Stimulated activated CD8-positive, alpha-beta memory T cell treated with anti-CD3 and anti-CD28 coated beads, Interleukin-7, amount 100 ng/mL, for 48 hours (primary cell): Measurements from ENCODE around the gene BICRA.
"Not testable (repeated sequence)": the region's sequence is repeated elsewhere in the genome, so short reads cannot be mapped to it uniquely, and the experiment has no call there.

Source experiments
- DNase-seq, 2 donors: peaks; one replicate each; pipeline ENCODE4 v3.0.0-alpha.2; 2020; ENCODE audit warnings: low read depth in 1 of 2; ENCODE audit errors: extremely low read depth in 1 of 2

Gene BICRA

GRCh38 chr19:47707135-47707925, 98.4 kb downstream of the BICRA start:
- peak; percentile 53 to 69 for DNase-seq

DNA sequence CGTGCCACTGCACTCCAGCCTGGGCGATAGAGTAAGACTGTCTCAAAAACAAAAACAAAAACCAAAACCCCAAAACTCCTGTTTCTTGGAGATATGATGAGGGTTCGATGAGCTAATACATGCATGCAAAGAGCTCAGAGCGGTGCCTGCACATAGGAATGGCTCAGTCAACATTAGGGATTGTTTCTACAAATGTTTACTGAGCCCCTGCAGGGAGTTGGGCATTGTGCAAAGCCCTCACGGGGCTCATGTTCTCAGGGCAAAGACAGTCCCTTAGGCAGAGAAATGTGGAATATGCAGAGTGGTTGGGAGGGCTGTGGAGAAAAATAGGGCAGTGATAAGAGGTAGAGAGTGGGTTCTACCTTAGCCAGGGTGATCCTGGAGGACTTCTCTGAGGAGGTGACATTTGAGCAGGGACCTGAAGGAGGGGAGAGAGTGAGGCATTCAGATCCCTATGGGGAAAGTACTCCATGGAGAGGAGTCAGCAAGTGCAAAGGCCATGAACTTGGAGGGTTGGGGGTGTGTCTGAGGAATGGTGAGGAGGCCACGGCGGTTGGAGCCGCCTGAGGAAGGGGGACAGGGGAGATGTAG, 102.8 kb downstream of the BICRA start:
- no peak for DNase-seq

DNA sequence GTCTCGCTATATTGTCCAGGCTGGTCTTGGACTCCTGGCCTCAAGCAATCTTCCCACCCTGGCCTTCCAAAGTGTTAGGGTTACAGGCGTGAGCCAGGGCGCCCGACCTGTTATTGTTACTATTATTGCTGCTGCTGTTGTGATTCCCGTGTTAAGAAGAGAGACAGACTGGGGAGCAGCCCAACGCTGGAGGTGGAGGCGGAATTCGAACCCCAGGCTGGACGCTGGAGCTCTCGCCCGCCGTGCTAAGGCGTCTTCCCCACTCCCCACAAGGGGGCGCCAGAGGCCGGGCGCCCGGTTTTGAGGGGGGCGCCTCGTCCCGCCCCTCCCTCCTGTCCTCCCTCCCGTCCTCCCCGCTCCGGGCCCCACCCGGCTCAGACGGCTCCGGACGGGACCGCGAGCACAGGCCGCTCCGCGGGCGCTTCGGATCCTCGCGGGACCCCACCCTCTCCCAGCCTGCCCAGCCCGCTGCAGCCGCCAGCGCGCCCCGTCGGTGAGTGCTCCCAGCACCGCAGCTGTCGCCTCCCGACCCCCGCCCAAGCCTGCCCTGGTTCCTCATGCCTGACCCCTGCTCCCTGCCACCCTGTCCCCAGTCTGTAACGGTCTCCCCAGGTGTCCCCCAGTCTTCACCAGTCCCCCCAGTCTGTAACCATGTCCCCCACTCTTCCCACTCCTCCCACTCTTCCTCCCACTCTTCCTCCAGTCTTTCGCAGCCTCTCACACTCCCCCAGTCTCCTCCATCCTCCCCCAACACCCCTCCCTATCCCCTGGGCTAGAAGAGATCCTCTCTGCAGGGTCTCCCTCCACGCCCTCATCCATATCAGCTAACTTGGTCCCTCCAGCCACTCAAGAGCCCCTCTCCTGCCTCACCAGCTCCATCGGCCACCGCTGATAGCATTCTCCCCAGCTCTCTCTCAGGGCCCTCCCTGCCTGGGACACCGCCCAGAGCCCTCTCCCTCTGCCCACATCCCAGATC, 104.4 kb downstream of the BICRA start, which contains the start of gene EHD2:
Gene EHD2 (plus strand): TSS at position 377 of the 976 bp plus-strand sequence. CDS start 3,191 bp downstream, outside the sequence.
- DNase-seq: peak; percentile 10 to 23

DNA sequence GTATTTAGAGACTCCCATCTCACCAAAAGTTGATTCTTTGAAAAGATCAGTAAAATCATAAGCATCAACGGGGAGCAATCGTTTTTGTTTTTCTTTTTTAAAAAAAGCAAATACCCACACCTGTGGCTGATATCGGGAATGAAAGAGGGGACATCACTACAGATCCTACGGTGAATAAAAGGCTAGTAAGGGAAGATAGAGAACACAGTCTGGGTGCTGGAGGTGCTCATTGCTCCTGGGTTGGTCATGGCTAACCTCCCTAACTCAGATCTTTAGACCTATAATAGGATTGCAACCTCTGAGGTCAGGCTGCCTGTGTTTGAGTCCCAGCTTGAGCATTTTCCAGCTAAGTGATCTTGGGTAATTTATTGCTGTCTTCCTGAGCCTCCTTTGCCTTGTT, 105.4 kb downstream of the BICRA start:
- DNase-seq: no peak

GRCh38 chr19:47714855-47715254, 105.9 kb downstream of the BICRA start:
- not testable (repeated sequence) for DNase-seq

GRCh38 chr19:47716270-47716937, 107.5 kb downstream of the BICRA start:
- no peak for DNase-seq

DNA sequence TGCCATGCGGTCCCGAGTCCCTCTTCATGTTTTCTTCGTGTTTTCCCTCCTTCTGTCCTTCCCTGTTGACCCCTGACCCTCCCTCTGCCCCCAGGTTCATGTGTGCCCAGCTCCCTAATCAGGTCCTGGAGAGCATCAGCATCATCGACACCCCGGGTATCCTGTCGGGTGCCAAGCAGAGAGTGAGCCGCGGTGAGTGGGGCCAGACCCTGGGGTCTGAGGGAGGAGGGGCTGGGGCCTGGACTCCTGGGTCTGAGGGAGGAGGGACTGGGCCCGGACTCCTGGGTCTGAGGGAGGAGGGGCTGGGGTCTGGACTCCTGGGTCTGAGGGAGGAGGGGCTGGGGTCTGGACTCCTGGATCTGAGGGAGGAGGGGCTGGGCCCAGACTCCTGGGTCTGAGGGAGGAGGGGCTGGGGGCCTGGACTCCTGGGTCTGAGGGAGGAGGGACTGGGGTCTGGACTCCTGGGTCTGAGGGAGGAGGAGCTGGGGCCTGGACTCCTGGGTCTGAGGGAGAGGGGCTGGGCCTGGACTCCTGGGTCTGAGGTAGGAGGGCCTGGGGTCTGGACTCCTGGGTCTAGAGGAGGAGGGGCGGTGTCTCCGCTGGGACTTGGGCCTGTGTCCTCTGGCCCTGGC, 109.6 kb downstream of the BICRA start:
- DNase-seq: not testable (repeated sequence)

- DNase-seq: no peak
These were observed 110.3 kb downstream of the BICRA start for GRCh38 chr19:47719047-47719859.

DNA sequence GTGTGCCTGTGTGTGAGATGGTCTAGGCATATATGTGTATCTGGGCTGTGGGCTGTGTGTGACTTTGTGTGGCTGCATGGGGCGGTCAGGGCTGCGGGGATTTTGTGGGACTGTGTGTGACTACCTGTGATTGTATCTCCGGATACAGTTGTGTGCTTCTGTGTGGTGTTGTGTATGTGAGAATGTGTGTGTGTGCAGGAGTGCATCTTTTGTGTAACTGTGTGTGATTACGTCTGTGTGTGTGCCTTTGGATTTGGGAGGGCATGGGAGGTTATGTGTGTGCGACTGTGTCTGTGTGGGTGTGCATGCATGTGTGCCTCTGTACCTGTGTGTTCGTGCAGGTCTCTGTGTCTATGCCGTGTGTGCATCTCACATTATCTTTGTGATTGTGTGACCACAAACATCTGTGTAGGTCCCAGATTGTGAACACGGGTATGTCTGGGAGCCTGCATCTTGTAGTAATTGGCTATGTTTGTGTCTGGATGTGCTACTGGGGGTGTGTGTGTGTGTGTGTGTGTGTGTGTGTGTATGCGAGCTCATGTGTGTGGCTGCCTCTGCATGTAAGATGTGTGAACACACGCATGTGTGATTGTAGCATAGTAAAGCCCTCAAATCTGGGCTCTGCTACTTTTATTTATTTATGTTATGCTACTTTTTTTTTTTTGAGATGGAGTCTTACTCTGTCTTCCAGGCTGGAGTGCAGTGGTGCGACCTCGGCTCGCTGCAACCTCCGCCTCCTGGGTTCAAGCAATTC, 111.9 kb downstream of the BICRA start:
- no peak for DNase-seq

- DNase-seq: peak in 1 of 2 donors; percentile 28
These were observed 114.6 kb downstream of the BICRA start for GRCh38 chr19:47723581-47723940.

DNA sequence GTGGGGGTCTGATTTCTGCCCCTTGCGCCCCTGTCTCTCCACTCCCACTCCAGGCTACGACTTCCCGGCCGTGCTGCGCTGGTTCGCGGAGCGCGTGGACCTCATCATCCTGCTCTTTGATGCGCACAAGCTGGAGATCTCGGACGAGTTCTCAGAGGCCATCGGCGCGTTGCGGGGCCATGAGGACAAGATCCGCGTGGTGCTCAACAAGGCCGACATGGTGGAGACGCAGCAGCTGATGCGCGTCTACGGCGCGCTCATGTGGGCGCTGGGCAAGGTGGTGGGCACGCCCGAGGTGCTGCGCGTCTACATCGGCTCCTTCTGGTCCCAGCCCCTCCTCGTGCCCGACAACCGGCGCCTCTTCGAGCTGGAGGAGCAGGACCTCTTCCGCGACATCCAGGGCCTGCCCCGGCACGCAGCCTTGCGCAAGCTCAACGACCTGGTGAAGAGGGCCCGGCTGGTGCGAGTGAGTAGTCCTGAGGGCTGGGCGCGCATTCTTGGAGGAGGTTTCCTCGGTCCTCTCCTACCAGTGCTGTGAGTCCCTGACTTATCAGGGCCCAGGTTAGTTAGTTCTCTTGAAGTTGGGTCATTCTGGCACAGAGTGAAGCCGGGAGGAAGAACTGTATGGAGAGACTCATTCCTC, 116.9 kb downstream of the BICRA start:
- no peak for DNase-seq

- no peak for DNase-seq
These were observed 117.5 kb downstream of the BICRA start for GRCh38 chr19:47726467-47726866.

- DNase-seq: not testable (repeated sequence)
These were observed 119.4 kb downstream of the BICRA start for GRCh38 chr19:47728295-47728694.

DNA sequence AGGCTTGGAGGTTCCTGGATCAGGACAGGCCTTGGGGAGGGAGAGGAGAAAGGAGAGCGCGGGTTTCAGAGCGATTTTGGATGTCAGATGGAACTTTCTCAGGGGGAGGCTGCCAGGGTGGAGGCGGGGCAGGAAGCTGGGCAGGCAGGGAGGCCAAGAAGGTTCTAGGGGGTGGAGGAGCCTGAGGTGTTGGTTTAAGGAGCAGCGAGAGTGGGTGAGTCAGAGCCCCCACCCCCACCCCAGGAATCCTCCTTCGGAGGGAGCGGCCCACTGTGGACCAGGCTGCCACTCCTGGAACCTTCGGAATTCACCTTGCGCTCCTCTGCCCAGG, 120.5 kb downstream of the BICRA start:
- peak in 1 of 2 donors; percentile 20 for DNase-seq

GRCh38 chr19:47729799-47730520, 121.0 kb downstream of the BICRA start:
- DNase-seq: peak in 1 of 2 donors; percentile 60

- DNase-seq: no peak
These were observed 121.6 kb downstream of the BICRA start for GRCh38 chr19:47730521-47730889.

DNA sequence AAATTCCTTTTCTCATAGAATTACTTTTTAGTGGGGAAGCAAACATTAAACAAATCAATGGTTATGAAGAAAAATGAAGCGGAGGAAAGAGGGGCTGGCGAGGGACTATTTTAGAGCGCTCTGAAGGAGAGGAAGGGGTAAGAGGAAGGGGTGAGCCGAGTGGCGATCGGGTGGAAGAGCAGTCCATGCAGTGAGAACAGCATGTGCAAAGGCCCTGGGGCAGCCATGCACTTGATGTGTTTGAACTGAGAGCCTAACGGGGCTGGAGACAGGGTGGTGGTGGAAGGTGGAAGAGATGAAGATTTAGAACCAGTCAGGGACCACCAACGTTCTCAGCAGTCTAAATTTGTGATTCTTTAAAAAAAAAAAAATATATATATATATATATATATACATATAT, 122.0 kb downstream of the BICRA start:
- no peak for DNase-seq

- no peak for DNase-seq
These were observed 126.2 kb downstream of the BICRA start for GRCh38 chr19:47735131-47735530.
